Mesenchymal stem cell (in vitro differentiated cells and primary cell): Measurements from ENCODE around the gene EFEMP2.

Experiments
- DNase-seq: peaks from one replicate; pipeline ENCODE4 v3.0.0-alpha.2; 2013
- H2AFZ ChIP-seq: one replicate; pipeline ENCODE4 v1.6.1; 2013; ENCODE audit warnings: low read depth, mild to moderate bottlenecking, control low read depth, inconsistent platforms, low read length, moderate library complexity
- H2AK5ac ChIP-seq: 2 replicates; pipeline ENCODE4 v1.6.1; 2013; ENCODE audit warnings: low read length, moderate library complexity, mild to moderate bottlenecking, inconsistent platforms; ENCODE audit not compliant: severe bottlenecking
- H2BK120ac ChIP-seq: one replicate; pipeline ENCODE4 v1.6.1; 2013; ENCODE audit warnings: low read depth, mild to moderate bottlenecking, inconsistent platforms, low read length, moderate library complexity
- H2BK12ac ChIP-seq, 2 experiments: one replicate each; pipeline ENCODE4 v1.6.1; 2013; ENCODE audit warnings: inconsistent platforms in 2 of 2, low read length in 2 of 2, mild to moderate bottlenecking in 2 of 2, moderate library complexity in 2 of 2, control low read depth in 1 of 2
- H2BK15ac ChIP-seq: one replicate; pipeline ENCODE4 v1.6.1; 2013; ENCODE audit warnings: mild to moderate bottlenecking, low read depth, inconsistent platforms; ENCODE audit not compliant: poor library complexity, severe bottlenecking
- H2BK5ac ChIP-seq: 2 replicates; pipeline ENCODE4 v1.6.1; 2013; ENCODE audit warnings: low read depth, mild to moderate bottlenecking, low read length, control low read depth, inconsistent platforms; ENCODE audit not compliant: poor library complexity, severe bottlenecking
- H3K14ac ChIP-seq, 2 experiments: one replicate each; pipeline ENCODE4 v1.6.1; 2013; ENCODE audit warnings: inconsistent platforms in 2 of 2, low read length in 2 of 2, control low read depth in 1 of 2, mild to moderate bottlenecking in 1 of 2, moderate library complexity in 1 of 2
- H3K18ac ChIP-seq, 2 experiments: one replicate each; pipeline ENCODE4 v1.6.1; 2013; ENCODE audit warnings: inconsistent platforms in 2 of 2, low read length in 2 of 2, control low read depth in 1 of 2, low read depth in 1 of 2, mild to moderate bottlenecking in 1 of 2
- H3K23ac ChIP-seq, 2 experiments: one replicate each; pipeline ENCODE4 v1.6.1; 2013; ENCODE audit warnings: inconsistent platforms in 2 of 2, low read length in 2 of 2, mild to moderate bottlenecking in 2 of 2, moderate library complexity in 2 of 2, control low read depth in 1 of 2
- H3K27ac ChIP-seq: 2 replicates; pipeline ENCODE4 v1.5.1; 2013; ENCODE audit warnings: mild to moderate bottlenecking, moderate library complexity, low read length, control low read depth, inconsistent platforms; ENCODE audit not compliant: poor library complexity, severe bottlenecking
- H3K27me3 ChIP-seq, 2 experiments: 2 replicates each; pipeline versions ENCODE4 v1.6.1 to v1.7.0; 2013; ENCODE audit warnings: low read length in 2 of 2, mild to moderate bottlenecking in 2 of 2, moderate library complexity in 2 of 2, control low read depth in 1 of 2, inconsistent platforms in 1 of 2; ENCODE audit not compliant: control insufficient read depth in 1 of 2, insufficient read depth in 1 of 2
- H3K36me3 ChIP-seq, 2 experiments: 2 replicates each; pipeline versions ENCODE4 v1.6.1 to v1.7.0; 2013; ENCODE audit warnings: low read length in 2 of 2, control low read depth in 1 of 2, inconsistent platforms in 1 of 2, low read depth in 1 of 2, mild to moderate bottlenecking in 1 of 2; ENCODE audit not compliant: insufficient read depth in 2 of 2, control insufficient read depth in 1 of 2
- H3K4ac ChIP-seq, 2 experiments: one replicate each; pipeline ENCODE4 v1.6.1; 2013; ENCODE audit warnings: inconsistent platforms in 2 of 2, low read length in 2 of 2, mild to moderate bottlenecking in 2 of 2, moderate library complexity in 2 of 2, control low read depth in 1 of 2, low read depth in 1 of 2
- H3K4me1 ChIP-seq: 2 replicates; pipeline ENCODE4 v1.6.1; 2013; ENCODE audit warnings: low read depth, low read length, control low read depth; ENCODE audit not compliant: control insufficient read depth, insufficient read depth
- H3K4me2 ChIP-seq: 2 replicates; pipeline ENCODE4 v1.6.1; 2013; ENCODE audit warnings: low read length, mild to moderate bottlenecking, inconsistent platforms; ENCODE audit not compliant: poor library complexity, severe bottlenecking
- H3K4me3 ChIP-seq, 2 experiments: 2 replicates each; pipeline versions ENCODE4 v1.5.1 to v1.7.0; 2013; ENCODE audit warnings: low read length in 2 of 2, mild to moderate bottlenecking in 2 of 2, control low read depth in 1 of 2, low read depth in 1 of 2; ENCODE audit not compliant: insufficient read depth in 1 of 2
- H3K79me1 ChIP-seq: replicated peaks from 2 replicates; pipeline ENCODE4 v1.6.1; 2013; ENCODE audit warnings: mild to moderate bottlenecking, control low read depth, low read length, inconsistent platforms; ENCODE audit not compliant: poor library complexity, severe bottlenecking
- H3K9ac ChIP-seq: 2 replicates; pipeline ENCODE4 v1.7.0; 2013; ENCODE audit warnings: mild to moderate bottlenecking, low read length, moderate library complexity
- H3K9me3 ChIP-seq: 2 replicates; pipeline ENCODE4 v1.7.0; 2013; ENCODE audit warnings: mild to moderate bottlenecking, low read length; ENCODE audit not compliant: control insufficient read depth
- H4K8ac ChIP-seq: one replicate; pipeline ENCODE4 v1.6.1; 2013; ENCODE audit warnings: inconsistent platforms, mild to moderate bottlenecking, low read length, moderate library complexity
- H4K91ac ChIP-seq: one replicate; pipeline ENCODE4 v1.6.1; 2013; ENCODE audit warnings: mild to moderate bottlenecking, low read length, inconsistent platforms
- WGBS: methylation state at CpG from one replicate; pipeline ENCODE4 v1.1.7; 2013; ENCODE audit warnings: mixed read lengths; 5-methylcytosine and 5-hydroxymethylcytosine counted together

The EFEMP2 gene

GRCh38 chr11:65829459-65829858 lies 43.1 kb downstream of the EFEMP2 start:
- H2BK120ac ChIP-seq, result no peak overlapping the region
- peaks cover 25 to 47% of the 10 kb centered on the region in 2 experiments for H3K27me3 ChIP-seq
- H3K27ac ChIP-seq, result no peak overlapping the region
- no peak overlapping the region for H2AK5ac ChIP-seq
- H2BK5ac ChIP-seq, result no peak overlapping the region
- H2BK12ac ChIP-seq, result no peak overlapping the region
- no peaks in the 10 kb centered on the region for H3K36me3 ChIP-seq
- no peak overlapping the region for H3K4me2 ChIP-seq
- H2BK15ac ChIP-seq, result no peak overlapping the region
- H4K91ac ChIP-seq, result no peak overlapping the region
- peaks cover 11% of the 10 kb centered on the region for H3K4me1 ChIP-seq
- no peak overlapping the region for H3K4me3 ChIP-seq
- 71% methylated on average over 4 of the region's 4 CpGs for WGBS
- no peak for DNase-seq
- H2AFZ ChIP-seq, result no peak overlapping the region
- no peaks in the 10 kb centered on the region for H3K79me1 ChIP-seq
- H3K23ac ChIP-seq, result no peak overlapping the region
- H3K14ac ChIP-seq, result no peak overlapping the region
- H3K9me3 ChIP-seq, result no peaks in the 10 kb centered on the region
- H4K8ac ChIP-seq, result no peak overlapping the region
- no peak overlapping the region for H3K4ac ChIP-seq
- H3K18ac ChIP-seq, result no peak overlapping the region
- H3K9ac ChIP-seq, result no peak overlapping the region

GRCh38 chr11:65826984-65827735 lies 45.4 kb downstream of the EFEMP2 start:
- Histone ChIP-seq H2AFZ (no peak overlapping the region), H2BK15ac (no peak overlapping the region), H2BK5ac (no peak overlapping the region), H2BK12ac (no peak overlapping the region), H3K79me1 (no peaks in the 10 kb centered on the region), H3K4me1 (no peaks in the 10 kb centered on the region), H4K8ac (no peak overlapping the region), H3K23ac (no peak overlapping the region), H3K9ac (no peak overlapping the region), H4K91ac (no peak overlapping the region), H3K9me3 (no peaks in the 10 kb centered on the region), H3K18ac (no peak overlapping the region), H3K27me3 (peaks cover 20 to 26% of the 10 kb centered on the region in 2 experiments), H3K27ac (no peak overlapping the region), H3K4ac (no peak overlapping the region), H2AK5ac (no peak overlapping the region), H3K4me3 (no peak overlapping the region), H2BK120ac (no peak overlapping the region), H3K4me2 (no peak overlapping the region), H3K14ac (no peak overlapping the region), H3K36me3 (no peaks in the 10 kb centered on the region)
- no peak for DNase-seq
- 86% methylated on average over 4 of the region's 8 CpGs for WGBS

GRCh38 chr11:65822776-65823528 lies 49.6 kb downstream of the EFEMP2 start:
- Histone ChIP-seq H2BK120ac (no peak overlapping the region), H2BK5ac (no peak overlapping the region), H3K23ac (no peak overlapping the region), H2AFZ (no peak overlapping the region), H3K9me3 (no peaks in the 10 kb centered on the region), H3K79me1 (no peaks in the 10 kb centered on the region), H3K4me2 (no peak overlapping the region), H3K4ac (no peak overlapping the region), H3K4me3 (no peak overlapping the region), H3K36me3 (no peaks in the 10 kb centered on the region), H3K9ac (no peak overlapping the region), H3K27me3 (peaks cover 0 to 5% of the 10 kb centered on the region in 2 experiments), H4K91ac (no peak overlapping the region), H3K27ac (no peak overlapping the region), H2BK12ac (no peak overlapping the region), H3K14ac (no peak overlapping the region), H4K8ac (no peak overlapping the region), H2AK5ac (no peak overlapping the region), H3K4me1 (no peaks in the 10 kb centered on the region), H3K18ac (no peak overlapping the region), H2BK15ac (no peak overlapping the region)
- 84% methylated on average over 15 of the region's 15 CpGs for WGBS
- no peak for DNase-seq

GRCh38 chr11:65821107-65821506 lies 51.5 kb downstream of the EFEMP2 start:
- H2AK5ac ChIP-seq, result no peak overlapping the region
- no peak overlapping the region for H4K91ac ChIP-seq
- no peak overlapping the region for H2BK12ac ChIP-seq
- no peak overlapping the region for H2BK15ac ChIP-seq
- no peak for DNase-seq
- no peak overlapping the region for H2BK120ac ChIP-seq
- no peak overlapping the region for H3K14ac ChIP-seq
- no peak overlapping the region for H3K4ac ChIP-seq
- H3K4me3 ChIP-seq, result no peak overlapping the region
- 47% methylated on average over 8 of the region's 8 CpGs for WGBS
- H3K27ac ChIP-seq, result no peak overlapping the region
- H3K9me3 ChIP-seq, result no peaks in the 10 kb centered on the region
- H3K9ac ChIP-seq, result no peak overlapping the region
- no peak overlapping the region for H2BK5ac ChIP-seq
- no peak overlapping the region for H3K18ac ChIP-seq
- H3K4me1 ChIP-seq, result no peaks in the 10 kb centered on the region
- H3K27me3 ChIP-seq, result no peaks in the 10 kb centered on the region
- no peaks in the 10 kb centered on the region for H3K79me1 ChIP-seq
- no peak overlapping the region for H2AFZ ChIP-seq
- H3K36me3 ChIP-seq, result no peaks in the 10 kb centered on the region
- no peak overlapping the region for H3K4me2 ChIP-seq
- H3K23ac ChIP-seq, result no peak overlapping the region
- no peak overlapping the region for H4K8ac ChIP-seq
